Muscle layer of colon (tissue), 2 donors: Measurements from ENCODE around the gene NEMP2.

Source experiments
- H3K27ac ChIP-seq: one replicate; pipeline ENCODE4 v1.7.0; 2013; ENCODE audit warnings: low read depth, mild to moderate bottlenecking, low read length, moderate library complexity
- H3K27me3 ChIP-seq, 2 donors: one replicate each; pipeline ENCODE4 v1.7.0; 2013; ENCODE audit warnings: low read length in 2 of 2, mild to moderate bottlenecking in 2 of 2; ENCODE audit not compliant: insufficient read depth in 2 of 2, control insufficient read depth in 1 of 2
- H3K36me3 ChIP-seq: one replicate; pipeline ENCODE4 v1.7.0; 2013; ENCODE audit warnings: mild to moderate bottlenecking, low read length; ENCODE audit not compliant: insufficient read depth
- H3K4me1 ChIP-seq: one replicate; pipeline ENCODE4 v1.7.0; 2013; ENCODE audit warnings: mild to moderate bottlenecking, low read length; ENCODE audit not compliant: insufficient read depth
- H3K4me3 ChIP-seq, 2 donors: one replicate each; pipeline ENCODE4 v1.7.0; 2013; ENCODE audit warnings: low read length in 2 of 2, low read depth in 1 of 2, mild to moderate bottlenecking in 1 of 2, moderate library complexity in 1 of 2
- H3K9ac ChIP-seq: one replicate; pipeline ENCODE4 v1.7.0; 2013; ENCODE audit warnings: low read length
- H3K9me3 ChIP-seq: one replicate; pipeline ENCODE4 v1.7.0; 2013; ENCODE audit warnings: mild to moderate bottlenecking, low read length
- donor health status: abdominal sarcoma.
- donor health status: Adenocarcinoma of cecum.

The NEMP2 gene

GRCh38 chr2:190534310-190535120 lies at the start of gene NEMP2:
NEMP2 (minus strand) TSS chr2:190534722; CDS start chr2:190534655, 67 bp downstream.
- no peaks in the 10 kb centered on the region for H3K9me3 ChIP-seq
- H3K36me3 ChIP-seq, result no peaks in the 10 kb centered on the region
- H3K4me1 ChIP-seq, result peaks cover 11% of the 10 kb centered on the region
- no peaks in the 10 kb centered on the region for H3K27me3 ChIP-seq
- H3K9ac ChIP-seq, result peak within 1 kb of the TSS; percentile 100
- H3K4me3 ChIP-seq, result peak within 1 kb of the TSS; percentile 91 to 94
- peak within 1 kb of the TSS; percentile 87 for H3K27ac ChIP-seq

GRCh38 chr2:190583507-190584337 lies 49.2 kb upstream of the NEMP2 start:
- no peak overlapping the region for H3K27ac ChIP-seq
- H3K9ac ChIP-seq, result no peak overlapping the region
- H3K9me3 ChIP-seq, result no peaks in the 10 kb centered on the region
- H3K27me3 ChIP-seq, result no peaks in the 10 kb centered on the region
- H3K36me3 ChIP-seq, result no peaks in the 10 kb centered on the region
- H3K4me3 ChIP-seq, result no peak overlapping the region
- peaks cover 15% of the 10 kb centered on the region for H3K4me1 ChIP-seq

- Histone ChIP-seq H3K9me3 (no peaks in the 10 kb centered on the region), H3K9ac (no peak overlapping the region), H3K27ac (no peak overlapping the region), H3K36me3 (no peaks in the 10 kb centered on the region), H3K4me3 (no peak overlapping the region), H3K4me1 (peaks cover 23% of the 10 kb centered on the region), H3K27me3 (no peaks in the 10 kb centered on the region)
Observed at GRCh38 chr2:190582736-190583506, 48.4 kb upstream of the NEMP2 start.

GRCh38 chr2:190582019-190582418 lies 47.5 kb upstream of the NEMP2 start:
- Histone ChIP-seq H3K4me3 (no peak overlapping the region), H3K9me3 (no peaks in the 10 kb centered on the region), H3K36me3 (no peaks in the 10 kb centered on the region), H3K27me3 (no peaks in the 10 kb centered on the region), H3K27ac (no peak overlapping the region), H3K4me1 (peaks cover 32% of the 10 kb centered on the region), H3K9ac (no peak overlapping the region)

- no peaks in the 10 kb centered on the region for H3K36me3 ChIP-seq
- H3K4me3 ChIP-seq, result no peak overlapping the region
- H3K4me1 ChIP-seq, result peaks cover 37% of the 10 kb centered on the region
- no peaks in the 10 kb centered on the region for H3K9me3 ChIP-seq
- no peaks in the 10 kb centered on the region for H3K27me3 ChIP-seq
- no peak overlapping the region for H3K9ac ChIP-seq
- no peak overlapping the region for H3K27ac ChIP-seq
Observed at GRCh38 chr2:190579915-190580846, 45.7 kb upstream of the NEMP2 start.

- no peak overlapping the region for H3K9ac ChIP-seq
- peaks cover 41% of the 10 kb centered on the region for H3K4me1 ChIP-seq
- H3K9me3 ChIP-seq, result no peaks in the 10 kb centered on the region
- H3K36me3 ChIP-seq, result no peaks in the 10 kb centered on the region
- peak overlapping the region in 1 of 2 donors; percentile 20 for H3K4me3 ChIP-seq
- peak overlapping the region; percentile 3 for H3K27ac ChIP-seq
- no peaks in the 10 kb centered on the region for H3K27me3 ChIP-seq
Observed at GRCh38 chr2:190579058-190579410, 44.5 kb upstream of the NEMP2 start.

- peak overlapping the region; percentile 10 for H3K27ac ChIP-seq
- peak overlapping the region in 1 of 2 donors; percentile 20 for H3K4me3 ChIP-seq
Observed at GRCh38 chr2:190578158-190579057, 43.9 kb upstream of the NEMP2 start.

GRCh38 chr2:190576573-190576972 lies 42.1 kb upstream of the NEMP2 start:
- H3K4me1 ChIP-seq, result peaks cover 42% of the 10 kb centered on the region
- H3K4me3 ChIP-seq, result peak overlapping the region in 1 of 2 donors; percentile 15
- H3K9ac ChIP-seq, result no peak overlapping the region
- no peaks in the 10 kb centered on the region for H3K9me3 ChIP-seq
- H3K27me3 ChIP-seq, result no peaks in the 10 kb centered on the region
- H3K27ac ChIP-seq, result peak overlapping the region; percentile 69
- H3K36me3 ChIP-seq, result no peaks in the 10 kb centered on the region

More at GRCh38 chr2:190578158-190579057, 43.9 kb upstream of the NEMP2 start:
- no peaks in the 10 kb centered on the region for H3K27me3 ChIP-seq
- H3K36me3 ChIP-seq, result no peaks in the 10 kb centered on the region
- peaks cover 47% of the 10 kb centered on the region for H3K4me1 ChIP-seq
- H3K9me3 ChIP-seq, result no peaks in the 10 kb centered on the region
- H3K9ac ChIP-seq, result no peak overlapping the region

GRCh38 chr2:190575263-190575662 lies 40.7 kb upstream of the NEMP2 start:
- Histone ChIP-seq H3K4me1 (peaks cover 42% of the 10 kb centered on the region), H3K4me3 (no peak overlapping the region)

GRCh38 chr2:190574169-190574568 lies 39.6 kb upstream of the NEMP2 start:
- H3K4me1 ChIP-seq, result peaks cover 40% of the 10 kb centered on the region
- no peak overlapping the region for H3K4me3 ChIP-seq
- no peaks in the 10 kb centered on the region for H3K27me3 ChIP-seq
- H3K27ac ChIP-seq, result no peak overlapping the region
- H3K9me3 ChIP-seq, result no peaks in the 10 kb centered on the region
- H3K36me3 ChIP-seq, result no peaks in the 10 kb centered on the region
- H3K9ac ChIP-seq, result no peak overlapping the region

More at GRCh38 chr2:190575263-190575662, 40.7 kb upstream of the NEMP2 start:
- no peaks in the 10 kb centered on the region for H3K36me3 ChIP-seq
- no peaks in the 10 kb centered on the region for H3K9me3 ChIP-seq
- H3K9ac ChIP-seq, result no peak overlapping the region
- H3K27ac ChIP-seq, result peak overlapping the region; percentile 69
- H3K27me3 ChIP-seq, result no peaks in the 10 kb centered on the region
